Epithelial cell of proximal tubule (primary cell): ENCODE data around the gene RRP1B. TPM values are rescaled to one million over a fixed set of nuclear protein-coding genes. Genes with fewer than 3 reads are reported as not detected.

Experiments
- DNase-seq: peaks from one replicate; pipeline ENCODE4 v3.0.0-alpha.2; 2011; ENCODE audit warnings: low read depth
- H3K4me3 ChIP-seq: 2 replicates; pipeline ENCODE4 v1.5.1; 2011; ENCODE audit warnings: low read depth, mild to moderate bottlenecking, low read length
- CTCF ChIP-seq: conservative IDR thresholded peaks from 2 replicates; pipeline ENCODE4 v1.5.1; 2012; ENCODE audit warnings: low read depth, mild to moderate bottlenecking, low read length
- total RNA-seq: library from RNA; depleted of rRNA; stranded (reverse); fragments of >200 nt; gene quantifications from 2 replicates; pipeline ENCODE4 v1.2.3, GENCODE V29; 2015

Gene RRP1B
- total RNA-seq, 1 donor from 2014 or later: 37.6 TPM

- TF ChIP-seq CTCF: no peak
- DNase-seq: no peak
- H3K4me3 ChIP-seq: no peak overlapping the region
Observed at GRCh38 chr21:43739621-43740435, 80.5 kb downstream of the RRP1B start.

DNA sequence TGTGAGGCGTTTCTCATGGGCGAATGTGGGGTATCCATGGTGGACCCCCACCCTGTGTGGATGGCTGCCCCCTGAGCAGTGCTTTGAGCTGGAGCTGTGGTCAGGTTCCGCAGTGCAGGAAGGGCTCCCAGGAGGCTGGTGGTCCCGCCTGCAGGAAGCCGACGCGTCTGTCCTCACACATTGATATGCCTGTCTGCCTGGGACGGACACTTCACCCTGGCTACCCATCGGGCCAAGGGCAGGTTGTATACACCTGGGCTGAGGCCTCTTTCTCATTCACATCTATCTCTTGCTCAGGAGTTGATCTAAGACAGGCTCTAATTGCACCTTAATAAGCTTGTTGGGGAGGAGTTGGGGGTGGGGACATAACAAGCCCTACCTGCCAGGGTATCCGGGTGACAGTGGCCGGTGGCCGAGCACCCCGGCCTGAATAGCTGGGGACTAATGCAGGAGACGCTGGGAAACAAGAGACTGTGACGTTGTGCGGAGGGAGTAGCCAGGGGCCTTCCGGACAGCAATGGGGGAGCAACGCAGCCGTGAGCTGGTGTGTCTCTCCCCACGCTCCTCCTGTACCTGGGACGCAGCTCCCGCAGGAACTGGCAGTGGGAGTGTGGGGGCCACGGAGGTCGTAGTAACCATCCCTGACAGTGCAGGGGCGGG, 81.3 kb downstream of the RRP1B start:
- no peak for TF ChIP-seq CTCF
- H3K4me3 ChIP-seq: no peak overlapping the region
- DNase-seq: no peak

- no peak for TF ChIP-seq CTCF
- DNase-seq: no peak
- H3K4me3 ChIP-seq: no peak overlapping the region
Observed at GRCh38 chr21:43741423-43742096, 82.2 kb downstream of the RRP1B start.

DNA sequence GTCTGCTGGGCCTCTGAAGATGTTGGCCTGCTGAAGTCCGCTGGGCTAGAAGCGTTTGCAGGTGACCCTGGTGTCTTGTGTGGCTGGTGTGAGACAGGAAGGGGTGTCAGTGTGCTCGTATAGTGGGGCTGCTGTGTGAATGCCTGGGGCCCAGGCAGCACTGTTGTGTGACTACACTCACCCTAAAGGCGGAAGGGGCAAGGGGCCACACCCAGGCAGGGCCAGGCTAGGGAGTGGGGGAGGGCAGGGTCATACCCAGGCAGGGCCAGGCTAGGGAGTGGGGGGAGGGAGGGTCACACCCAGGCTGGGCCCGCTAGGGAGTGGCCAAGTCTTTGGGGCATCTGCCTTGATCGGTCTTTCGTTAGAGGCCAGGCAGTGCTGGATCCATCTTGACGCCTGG, 84.6 kb downstream of the RRP1B start:
- H3K4me3 ChIP-seq: no peak overlapping the region
- DNase-seq: no peak
- TF ChIP-seq CTCF: no peak

DNA sequence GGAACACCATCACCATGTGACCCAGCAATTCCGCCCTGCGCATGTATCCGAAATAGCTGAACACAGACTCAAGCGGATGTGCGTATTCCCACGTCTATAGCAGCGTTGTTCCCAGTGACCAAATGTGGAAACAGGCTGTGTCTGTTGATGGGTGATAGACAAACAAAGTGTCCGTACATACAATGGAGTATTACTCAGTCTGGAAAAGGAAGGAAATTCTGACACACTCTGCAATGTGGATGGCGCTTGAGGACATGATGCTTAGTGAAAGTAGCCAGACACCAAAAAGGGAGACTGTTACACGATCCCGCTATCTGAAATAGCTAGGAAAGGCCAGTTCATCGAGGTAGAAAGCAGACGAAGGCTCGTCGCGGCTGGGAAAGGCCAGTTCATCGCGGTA, 85.4 kb downstream of the RRP1B start:
- H3K4me3 ChIP-seq: no peak overlapping the region
- no peak for DNase-seq
- no peak for TF ChIP-seq CTCF

Other genes starting within 250 kb of the RRP1B start
- 2.7 and 4.4 TPM in 2 replicates for gene SIK1, start 232.4 kb upstream of the RRP1B start, total RNA-seq
- gene HSF2BP, start 72 bp upstream of the RRP1B start, total RNA-seq: 0.12 and 0.72 TPM in 2 replicates
- gene PDXK, start 59.6 kb downstream of the RRP1B start, total RNA-seq: 121 and 130 TPM in 2 replicates
- 11.0 and 20.1 TPM in 2 replicates for gene CSTB, start 116.7 kb downstream of the RRP1B start, total RNA-seq
- gene RRP1, start 130.0 kb downstream of the RRP1B start, total RNA-seq: 26.1 and 40.4 TPM in 2 replicates
- 39.1 and 53.4 TPM in 2 replicates for gene AGPAT3, start 205.7 kb downstream of the RRP1B start, total RNA-seq